H9 (cell line): ENCODE results near the gene CD300LD. TPM values are rescaled to one million over a fixed set of nuclear protein-coding genes. Genes with fewer than 3 reads are reported as not detected.
"Not testable (repeated sequence)": the region's sequence is repeated elsewhere in the genome, so short reads cannot be mapped to it uniquely, and the experiment has no call there.

Experiments used
- DNase-seq: peaks from one replicate; pipeline ENCODE4 v3.0.0-alpha.2; 2017
- H2AFZ ChIP-seq: one replicate; pipeline ENCODE4 v1.6.1; 2013; ENCODE audit warnings: mild to moderate bottlenecking, low read length, control low read depth, moderate library complexity
- H2AK5ac ChIP-seq: 2 replicates; pipeline ENCODE4 v1.6.1; 2013; ENCODE audit warnings: low read length, control low read depth, mixed read lengths; ENCODE audit not compliant: insufficient read length
- H2BK120ac ChIP-seq: one replicate; pipeline ENCODE4 v1.6.1; 2013; ENCODE audit warnings: low read depth, mild to moderate bottlenecking, low read length, control low read depth, inconsistent platforms; ENCODE audit not compliant: poor library complexity, severe bottlenecking
- H2BK12ac ChIP-seq: 2 replicates; pipeline ENCODE4 v1.6.1; 2013; ENCODE audit warnings: low read length, control low read depth, mixed read lengths, low read depth; ENCODE audit not compliant: insufficient read length
- H2BK15ac ChIP-seq: 2 replicates; pipeline ENCODE4 v1.6.1; 2013; ENCODE audit warnings: low read depth, low read length, control low read depth
- H2BK20ac ChIP-seq: one replicate; pipeline ENCODE4 v1.6.1; 2013; ENCODE audit warnings: low read depth, mild to moderate bottlenecking, low read length, control low read depth, inconsistent platforms; ENCODE audit not compliant: poor library complexity, severe bottlenecking
- H2BK5ac ChIP-seq: 2 replicates; pipeline ENCODE4 v1.6.1; 2013; ENCODE audit warnings: low read length, control low read depth, mixed read lengths; ENCODE audit not compliant: insufficient read length
- H3K14ac ChIP-seq: 2 replicates; pipeline ENCODE4 v1.6.1; 2013; ENCODE audit warnings: low read length, control low read depth; ENCODE audit not compliant: insufficient read depth
- H3K18ac ChIP-seq: 2 replicates; pipeline ENCODE4 v1.6.1; 2013; ENCODE audit warnings: low read depth, mild to moderate bottlenecking, mixed read lengths, low read length, control low read depth; ENCODE audit not compliant: insufficient read length
- H3K23ac ChIP-seq: 2 replicates; pipeline ENCODE4 v1.6.1; 2013; ENCODE audit warnings: low read length, control low read depth, mixed read lengths, low read depth; ENCODE audit not compliant: insufficient read length
- H3K23me2 ChIP-seq: 2 replicates; pipeline ENCODE4 v1.6.1; 2013; ENCODE audit warnings: low read depth, mild to moderate bottlenecking, mixed read lengths, low read length, control low read depth; ENCODE audit not compliant: insufficient read length, poor library complexity, severe bottlenecking
- H3K27ac ChIP-seq: 2 replicates; pipeline ENCODE4 v1.5.1; 2013; ENCODE audit warnings: low read length, control low read depth, mixed read lengths, low read depth; ENCODE audit not compliant: insufficient read length
- H3K27me3 ChIP-seq: 2 replicates; pipeline ENCODE4 v1.6.1; 2013; ENCODE audit warnings: low read length, control low read depth, inconsistent platforms; ENCODE audit not compliant: insufficient read depth
- H3K4ac ChIP-seq: 2 replicates; pipeline ENCODE4 v1.6.1; 2013; ENCODE audit warnings: low read depth, mild to moderate bottlenecking, control low read depth, inconsistent platforms, low read length, moderate library complexity
- H3K4me1 ChIP-seq: 2 replicates; pipeline ENCODE4 v1.6.1; 2013; ENCODE audit warnings: low read length, control low read depth, inconsistent platforms; ENCODE audit not compliant: insufficient read depth
- H3K4me2 ChIP-seq: 2 replicates; pipeline ENCODE4 v1.6.1; 2013; ENCODE audit warnings: low read length, control low read depth, mixed read lengths; ENCODE audit not compliant: insufficient read length, insufficient read depth
- H3K56ac ChIP-seq: 2 replicates; pipeline ENCODE4 v1.6.1; 2013; ENCODE audit warnings: low read depth, mild to moderate bottlenecking, mixed read lengths, low read length, control low read depth; ENCODE audit not compliant: insufficient read length
- H3K79me1 ChIP-seq: 2 replicates; pipeline ENCODE4 v1.6.1; 2013; ENCODE audit warnings: low read depth, mild to moderate bottlenecking, moderate library complexity, low read length, control low read depth, inconsistent platforms; ENCODE audit not compliant: insufficient read depth, poor library complexity, severe bottlenecking
- H3K79me2 ChIP-seq: 2 replicates; pipeline ENCODE4 v1.6.1; 2013; ENCODE audit warnings: low read length, control low read depth, inconsistent platforms; ENCODE audit not compliant: insufficient read depth
- H3K9ac ChIP-seq: 2 replicates; pipeline ENCODE4 v1.6.1; 2013; ENCODE audit warnings: low read length, control low read depth, mixed read lengths; ENCODE audit not compliant: insufficient read length; ENCODE audit errors: extremely low read depth
- H3K9me3 ChIP-seq: one replicate; pipeline ENCODE4 v1.6.1; 2013; ENCODE audit warnings: low read depth, low read length, inconsistent platforms; ENCODE audit not compliant: control insufficient read depth
- H3T11ph ChIP-seq: one replicate; pipeline ENCODE4 v1.6.1; 2013; ENCODE audit warnings: mild to moderate bottlenecking, low read length, control low read depth, inconsistent platforms
- H4K20me1 ChIP-seq: one replicate; pipeline ENCODE4 v1.6.1; 2013; ENCODE audit not compliant: control insufficient read depth, insufficient read length, insufficient read depth
- H4K5ac ChIP-seq: 2 replicates; pipeline ENCODE4 v1.6.1; 2013; ENCODE audit warnings: low read depth, mild to moderate bottlenecking, mixed read lengths, low read length, control low read depth; ENCODE audit not compliant: insufficient read length
- H4K8ac ChIP-seq: replicated peaks from 2 replicates; pipeline ENCODE4 v1.6.1; 2013; ENCODE audit warnings: low read length, control low read depth, mixed read lengths, low read depth; ENCODE audit not compliant: insufficient read length
- H4K91ac ChIP-seq: 2 replicates; pipeline ENCODE4 v1.6.1; 2013; ENCODE audit warnings: low read depth, mild to moderate bottlenecking, moderate library complexity, mixed read lengths, low read length, control low read depth; ENCODE audit not compliant: insufficient read length
- H3K27ac Mint-ChIP-seq, 3 experiments: 2 replicates in 2 of 3; 3 replicates in 1 of 3; pipeline ENCODE4 v1.8.0; 2020 to 2021; ENCODE audit warnings: mixed read lengths in 3 of 3, mild to moderate bottlenecking in 1 of 3, moderate library complexity in 1 of 3
- H3K27me3 Mint-ChIP-seq: 2 replicates; pipeline ENCODE4 v1.8.0; 2021; ENCODE audit warnings: low read depth, mild to moderate bottlenecking, moderate library complexity, mixed read lengths
- H3K36me3 Mint-ChIP-seq, 3 experiments: 2 replicates in 2 of 3; 3 replicates in 1 of 3; pipeline ENCODE4 v1.8.0; 2020 to 2021; ENCODE audit warnings: low read depth in 3 of 3, mixed read lengths in 3 of 3; ENCODE audit not compliant: insufficient read depth in 1 of 3
- H3K4me1 Mint-ChIP-seq, 2 experiments: 2 replicates each; pipeline ENCODE4 v1.8.0; 2020; ENCODE audit warnings: mixed read lengths in 2 of 2
- H3K4me3 Mint-ChIP-seq, 2 experiments: 2 replicates in 1 of 2; 3 replicates in 1 of 2; pipeline ENCODE4 v1.8.0; 2020 to 2021; ENCODE audit warnings: mild to moderate bottlenecking in 2 of 2, mixed read lengths in 2 of 2, moderate library complexity in 1 of 2
- H3K9me3 Mint-ChIP-seq, 2 experiments: 2 replicates in 1 of 2; 3 replicates in 1 of 2; pipeline ENCODE4 v1.8.0; 2020; ENCODE audit warnings: mild to moderate bottlenecking in 2 of 2, mixed read lengths in 2 of 2, moderate library complexity in 1 of 2
- WGBS: extraction: QIAGEN DNeasy Blood & Tissue Kit; methylation state at CpG from one replicate; pipeline ENCODE4 v1.1.7; 2013; ENCODE audit warnings: missing lambda C conversion rate, low lambda C conversion rate, mixed read lengths; ENCODE audit not compliant: insufficient read length; ENCODE audit errors: extremely low coverage; 5-methylcytosine and 5-hydroxymethylcytosine counted together
- total RNA-seq: library from RNA; stranded (reverse); gene quantifications from 2 replicates; pipeline ENCODE4 v1.2.1, GENCODE V29; 2021
- TF ChIP-seq, protein P1 (sequence below): fragments of 200-600 bp; sonication (generic); conservative IDR thresholded peaks from 3 replicates; pipeline ENCODE4 v1.8.0; 2021; ENCODE audit warnings: antibody characterized with exemption, mild to moderate bottlenecking

The CD300LD gene
- total RNA-seq, 1 experiment from 2014 or later, result not detected

DNA sequence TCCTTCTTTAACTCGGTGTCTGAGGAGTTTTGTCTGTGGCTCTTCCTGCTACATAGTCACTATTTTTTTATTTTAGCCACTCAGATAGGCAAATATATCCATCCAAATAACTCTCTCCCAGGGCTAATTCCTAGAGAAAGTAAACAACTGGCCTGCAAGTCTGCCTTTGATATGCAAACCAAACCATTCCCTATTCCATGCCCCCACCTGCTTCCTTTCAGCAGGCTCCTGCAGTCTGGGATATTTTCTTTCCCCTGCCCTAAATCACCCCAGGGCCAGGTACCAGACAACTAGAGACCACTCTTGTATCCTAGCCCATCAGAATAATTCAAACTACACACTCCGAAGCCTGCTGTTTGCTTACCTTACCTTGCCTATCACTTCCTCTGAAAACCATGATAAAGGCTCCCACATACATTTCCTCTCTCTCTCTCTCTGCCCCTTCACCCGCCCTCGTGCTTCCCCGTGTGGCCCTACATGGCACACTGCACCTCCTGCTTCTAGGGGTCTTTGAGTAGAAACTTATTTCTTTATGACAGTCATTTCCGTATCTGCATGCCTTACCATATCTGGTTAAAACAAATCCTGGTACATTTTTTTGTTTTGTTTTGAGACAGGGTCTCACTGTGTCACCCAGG, 33.1 kb downstream of the CD300LD start:
- Histone ChIP-seq H3K9me3 (peaks cover 9% of the 10 kb centered on the region), H3K4me2 (no peak overlapping the region), H4K5ac (no peak overlapping the region), H3K79me1 (no peaks in the 10 kb centered on the region), H3K4me1 (no peaks in the 10 kb centered on the region), H3K27me3 (0 out of 2 replicates have a peak, but pooled peaks cover 2% of the 10 kb centered on the region), H4K20me1 (no peaks in the 10 kb centered on the region), H2BK120ac (no peak overlapping the region), H3K56ac (no peak overlapping the region), H4K91ac (no peak overlapping the region), H2AK5ac (no peak overlapping the region), H3K9ac (no peak overlapping the region), H3K27ac (no peak overlapping the region), H3K4ac (no peak overlapping the region), H3K23ac (no peak overlapping the region), H3T11ph (no peak overlapping the region), H3K79me2 (no peaks in the 10 kb centered on the region), H3K23me2 (no peaks in the 10 kb centered on the region), H2BK15ac (no peak overlapping the region), H2BK20ac (no peak overlapping the region), H2AFZ (no peak overlapping the region), H4K8ac (no peak overlapping the region), H2BK5ac (no peak overlapping the region), H2BK12ac (no peak overlapping the region), H3K18ac (no peak overlapping the region), H3K14ac (no peak overlapping the region)
- peaks cover 23 to 35% of the 10 kb centered on the region in 2 experiments for H3K9me3 Mint-ChIP-seq
- H3K4me1 Mint-ChIP-seq, result peaks cover 11 to 12% of the 10 kb centered on the region in 2 experiments
- H3K27ac Mint-ChIP-seq, result peak overlapping the region in 1 of 3 experiments; percentile 42; a peak in 3 of 7 replicates
- WGBS, result no CpG with 5 or more reads among the region's 6 CpGs
- peak; percentile 44 for DNase-seq
- peaks cover 12 to 28% (median 14%) of the 10 kb centered on the region in 3 experiments for H3K36me3 Mint-ChIP-seq
- H3K4me3 Mint-ChIP-seq, result no peak overlapping the region
- TF ChIP-seq, protein P1, sequence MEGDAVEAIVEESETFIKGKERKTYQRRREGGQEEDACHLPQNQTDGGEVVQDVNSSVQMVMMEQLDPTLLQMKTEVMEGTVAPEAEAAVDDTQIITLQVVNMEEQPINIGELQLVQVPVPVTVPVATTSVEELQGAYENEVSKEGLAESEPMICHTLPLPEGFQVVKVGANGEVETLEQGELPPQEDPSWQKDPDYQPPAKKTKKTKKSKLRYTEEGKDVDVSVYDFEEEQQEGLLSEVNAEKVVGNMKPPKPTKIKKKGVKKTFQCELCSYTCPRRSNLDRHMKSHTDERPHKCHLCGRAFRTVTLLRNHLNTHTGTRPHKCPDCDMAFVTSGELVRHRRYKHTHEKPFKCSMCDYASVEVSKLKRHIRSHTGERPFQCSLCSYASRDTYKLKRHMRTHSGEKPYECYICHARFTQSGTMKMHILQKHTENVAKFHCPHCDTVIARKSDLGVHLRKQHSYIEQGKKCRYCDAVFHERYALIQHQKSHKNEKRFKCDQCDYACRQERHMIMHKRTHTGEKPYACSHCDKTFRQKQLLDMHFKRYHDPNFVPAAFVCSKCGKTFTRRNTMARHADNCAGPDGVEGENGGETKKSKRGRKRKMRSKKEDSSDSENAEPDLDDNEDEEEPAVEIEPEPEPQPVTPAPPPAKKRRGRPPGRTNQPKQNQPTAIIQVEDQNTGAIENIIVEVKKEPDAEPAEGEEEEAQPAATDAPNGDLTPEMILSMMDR, result no peak
- H3K27me3 Mint-ChIP-seq, result peaks cover 54% of the 10 kb centered on the region

GRCh38 chr17:74558402-74558801, 33.7 kb downstream of the CD300LD start:
- WGBS, result no CpG with 5 or more reads among the region's 4 CpGs
- not testable (repeated sequence) for H3K4me3 Mint-ChIP-seq, H3K4me2 ChIP-seq

More at GRCh38 chr17:74558402-74558801, 33.7 kb downstream of the CD300LD start:
- not testable (repeated sequence) for DNase-seq, H3K4me1 ChIP-seq, H4K8ac ChIP-seq, H3K56ac ChIP-seq, H4K20me1 ChIP-seq, H3K14ac ChIP-seq, H2BK12ac ChIP-seq, H2BK5ac ChIP-seq, H3K9me3 ChIP-seq, H3K23ac ChIP-seq, H3K27ac ChIP-seq, H3K79me1 ChIP-seq, H3T11ph ChIP-seq, H3K4ac ChIP-seq, H2AK5ac ChIP-seq, H3K18ac ChIP-seq, H2BK120ac ChIP-seq, H2AFZ ChIP-seq, H2BK15ac ChIP-seq, H3K79me2 ChIP-seq, H4K5ac ChIP-seq, H3K9ac ChIP-seq, H4K91ac ChIP-seq, H3K23me2 ChIP-seq, H3K27me3 ChIP-seq, H2BK20ac ChIP-seq
- Mint-ChIP-seq H3K4me1 (peaks cover 11 to 12% of the 10 kb centered on the region in 2 experiments), H3K27me3 (peaks cover 56% of the 10 kb centered on the region), H3K9me3 (peaks cover 23 to 32% of the 10 kb centered on the region in 2 experiments), H3K36me3 (peaks cover 12 to 28% (median 14%) of the 10 kb centered on the region in 3 experiments), H3K27ac (peak overlapping the region in 2 of 3 experiments; percentile 37 to 46; a peak in 1 of 7 replicates)
